Measurements from ENCODE around the gene FMO3.

The FMO3 gene

GRCh38 chr1:171159148-171159547, 68.4 kb downstream of the FMO3 start:
- no peak for DNase-seq (ENCODE audit: low read depth in 2 of 2)

GRCh38 chr1:171160211-171160610, 69.5 kb downstream of the FMO3 start:
- no peak for DNase-seq (ENCODE audit: low read depth in 2 of 2)

GRCh38 chr1:171160639-171161354, 70.1 kb downstream of the FMO3 start:
- DNase-seq (ENCODE audit: low read depth in 2 of 2): no peak

GRCh38 chr1:171161431-171161830, 70.7 kb downstream of the FMO3 start:
- no peak for DNase-seq (ENCODE audit: low read depth in 2 of 2)

GRCh38 chr1:171166361-171166760, 75.7 kb downstream of the FMO3 start:
- no peak for DNase-seq (ENCODE audit: low read depth in 2 of 2)

Measured in activated CD4-positive, alpha-beta T cell treated with anti-CD3 and anti-CD28 coated beads for 24 hours (primary cell).